Osteoblast (primary cell): Measurements from ENCODE around the gene RNASEH2B. TPM values are rescaled to one million over a fixed set of nuclear protein-coding genes. Genes with fewer than 3 reads are reported as not detected.

Experiments
- DNase-seq: peaks from one replicate; pipeline ENCODE4 v3.0.0; 2011; ENCODE audit warnings: low spot score, mixed read lengths; ENCODE audit not compliant: insufficient read length; ENCODE audit errors: missing footprints
- H2AFZ ChIP-seq: 2 replicates; pipeline ENCODE4 v1.6.0; 2011; ENCODE audit warnings: mild to moderate bottlenecking, low read length
- H3K27ac ChIP-seq: 2 replicates; pipeline ENCODE4 v1.5.1; 2011; ENCODE audit warnings: mild to moderate bottlenecking, low read depth, low read length, moderate library complexity
- H3K27me3 ChIP-seq: 2 replicates; pipeline ENCODE4 v1.6.0; 2012; ENCODE audit warnings: mild to moderate bottlenecking, control low read depth, inconsistent platforms, low read length, moderate library complexity; ENCODE audit not compliant: insufficient read depth
- H3K36me3 ChIP-seq: 2 replicates; pipeline ENCODE4 v1.5.1; 2011; ENCODE audit warnings: mild to moderate bottlenecking, low read length, control low read depth, moderate library complexity; ENCODE audit not compliant: insufficient read depth
- H3K4me1 ChIP-seq: 2 replicates; pipeline ENCODE4 v1.5.1; 2011; ENCODE audit warnings: mild to moderate bottlenecking, low read length, control low read depth, moderate library complexity; ENCODE audit not compliant: insufficient read depth
- H3K4me2 ChIP-seq: 2 replicates; pipeline ENCODE4 v1.6.0; 2011; ENCODE audit warnings: mild to moderate bottlenecking, low read length; ENCODE audit not compliant: insufficient read depth
- H3K4me3 ChIP-seq: fragments of 200-600 bp; sonication (generic); 3 replicates; pipeline ENCODE4 v1.5.1; 2012; ENCODE audit warnings: mild to moderate bottlenecking, low read length, inconsistent platforms; ENCODE audit not compliant: insufficient read depth
- H3K79me2 ChIP-seq: 2 replicates; pipeline ENCODE4 v1.6.0; 2012; ENCODE audit warnings: mild to moderate bottlenecking, low read length, control low read depth, inconsistent platforms; ENCODE audit not compliant: insufficient read depth
- H3K9me3 ChIP-seq: 2 replicates; pipeline ENCODE4 v1.5.1; 2011; ENCODE audit warnings: low read depth, low read length, control low read depth
- H4K20me1 ChIP-seq: 2 replicates; pipeline ENCODE4 v1.6.0; 2012; ENCODE audit warnings: mild to moderate bottlenecking, low read length, control low read depth; ENCODE audit not compliant: insufficient read depth
- total RNA-seq: library from RNA; depleted of rRNA; stranded (reverse); fragments of >200 nt; gene quantifications from 2 replicates; pipeline ENCODE4 v1.2.3, GENCODE V29; 2012
- TF ChIP-seq, protein P1 (sequence below): IDR thresholded peaks from 2 replicates; pipeline ENCODE4 v1.5.1; 2011; ENCODE audit warnings: mild to moderate bottlenecking, low read depth, low read length, moderate library complexity; ENCODE audit errors: extremely low read depth

RNASEH2B gene
- total RNA-seq, 1 donor: 47.4 TPM

DNA sequence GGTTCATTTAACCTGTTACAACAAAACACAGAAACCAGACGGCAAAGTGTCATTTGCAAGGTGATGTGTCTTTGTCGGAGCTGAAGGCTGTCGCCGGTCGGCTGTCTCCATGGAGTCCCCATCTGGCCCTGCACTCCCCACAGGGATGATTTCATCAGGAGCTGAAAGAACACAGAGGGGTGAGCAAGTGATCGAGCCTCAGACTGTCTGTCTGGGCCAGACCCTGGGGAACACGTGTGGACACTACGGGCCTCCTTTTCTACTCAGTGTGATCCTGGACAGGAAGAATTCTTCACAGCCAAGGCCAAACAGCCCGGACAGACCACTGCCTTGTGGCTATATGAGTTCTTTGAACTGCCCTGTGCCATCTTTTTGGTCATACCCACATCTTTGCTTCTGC is 85.1 kb downstream of the RNASEH2B start:
- H3K4me1 ChIP-seq: peaks cover 4% of the 10 kb centered on the region
- H3K27me3 ChIP-seq: peaks cover 21% of the 10 kb centered on the region
- TF ChIP-seq, protein P1, sequence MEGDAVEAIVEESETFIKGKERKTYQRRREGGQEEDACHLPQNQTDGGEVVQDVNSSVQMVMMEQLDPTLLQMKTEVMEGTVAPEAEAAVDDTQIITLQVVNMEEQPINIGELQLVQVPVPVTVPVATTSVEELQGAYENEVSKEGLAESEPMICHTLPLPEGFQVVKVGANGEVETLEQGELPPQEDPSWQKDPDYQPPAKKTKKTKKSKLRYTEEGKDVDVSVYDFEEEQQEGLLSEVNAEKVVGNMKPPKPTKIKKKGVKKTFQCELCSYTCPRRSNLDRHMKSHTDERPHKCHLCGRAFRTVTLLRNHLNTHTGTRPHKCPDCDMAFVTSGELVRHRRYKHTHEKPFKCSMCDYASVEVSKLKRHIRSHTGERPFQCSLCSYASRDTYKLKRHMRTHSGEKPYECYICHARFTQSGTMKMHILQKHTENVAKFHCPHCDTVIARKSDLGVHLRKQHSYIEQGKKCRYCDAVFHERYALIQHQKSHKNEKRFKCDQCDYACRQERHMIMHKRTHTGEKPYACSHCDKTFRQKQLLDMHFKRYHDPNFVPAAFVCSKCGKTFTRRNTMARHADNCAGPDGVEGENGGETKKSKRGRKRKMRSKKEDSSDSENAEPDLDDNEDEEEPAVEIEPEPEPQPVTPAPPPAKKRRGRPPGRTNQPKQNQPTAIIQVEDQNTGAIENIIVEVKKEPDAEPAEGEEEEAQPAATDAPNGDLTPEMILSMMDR: no peak
- no peak overlapping the region for H3K4me3 ChIP-seq
- H3K36me3 ChIP-seq: no peaks in the 10 kb centered on the region
- DNase-seq: no peak
- no peaks in the 10 kb centered on the region for H3K79me2 ChIP-seq
- no peaks in the 10 kb centered on the region for H3K9me3 ChIP-seq
- no peaks in the 10 kb centered on the region for H4K20me1 ChIP-seq
- no peak overlapping the region for H3K27ac ChIP-seq
- H2AFZ ChIP-seq: no peak overlapping the region
- H3K4me2 ChIP-seq: no peak overlapping the region

- Histone ChIP-seq H3K27ac (no peak overlapping the region), H3K9me3 (no peaks in the 10 kb centered on the region), H3K27me3 (peaks cover 17% of the 10 kb centered on the region), H3K79me2 (no peaks in the 10 kb centered on the region), H4K20me1 (no peaks in the 10 kb centered on the region), H3K4me3 (no peak overlapping the region), H3K36me3 (no peaks in the 10 kb centered on the region), H3K4me2 (no peak overlapping the region), H2AFZ (no peak overlapping the region), H3K4me1 (peaks cover 11% of the 10 kb centered on the region)
- TF ChIP-seq, protein P1: no peak
- DNase-seq: no peak
Observed at GRCh38 chr13:50995854-50996253, 86.3 kb downstream of the RNASEH2B start.

- Histone ChIP-seq H3K27me3 (peaks cover 22% of the 10 kb centered on the region), H2AFZ (no peak overlapping the region), H3K36me3 (no peaks in the 10 kb centered on the region), H3K4me2 (no peak overlapping the region), H4K20me1 (no peaks in the 10 kb centered on the region), H3K79me2 (no peaks in the 10 kb centered on the region), H3K27ac (no peak overlapping the region), H3K4me1 (peaks cover 11% of the 10 kb centered on the region), H3K4me3 (no peak overlapping the region), H3K9me3 (no peaks in the 10 kb centered on the region)
- TF ChIP-seq, protein P1: no peak
- no peak for DNase-seq
Observed at GRCh38 chr13:50998326-50998725, 88.7 kb downstream of the RNASEH2B start.

DNA sequence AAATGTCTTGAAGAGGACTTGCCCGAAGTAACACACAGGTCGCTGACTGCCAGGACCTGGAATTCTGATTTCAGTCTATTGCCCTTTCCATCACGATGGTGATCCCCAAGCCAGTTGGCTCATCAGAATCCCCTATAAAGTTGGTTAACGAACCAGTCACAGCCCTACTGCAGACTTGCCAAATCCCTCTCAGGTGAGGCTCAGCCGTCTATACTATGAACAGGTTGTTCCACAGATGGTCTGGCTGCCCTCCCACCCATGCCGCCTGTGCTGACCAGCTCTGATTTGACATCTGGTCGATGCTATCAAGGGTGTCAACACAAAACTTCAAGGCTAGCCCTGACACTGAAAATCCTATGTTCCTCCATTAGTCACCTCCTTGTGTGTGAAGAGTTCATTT is 90.0 kb downstream of the RNASEH2B start:
- H3K4me2 ChIP-seq: no peak overlapping the region
- H3K27ac ChIP-seq: no peak overlapping the region
- H2AFZ ChIP-seq: no peak overlapping the region
- peaks cover 29% of the 10 kb centered on the region for H3K27me3 ChIP-seq
- H3K4me3 ChIP-seq: no peak overlapping the region
- H4K20me1 ChIP-seq: no peaks in the 10 kb centered on the region
- TF ChIP-seq, protein P1: no peak
- no peaks in the 10 kb centered on the region for H3K79me2 ChIP-seq
- peaks cover 7% of the 10 kb centered on the region for H3K4me1 ChIP-seq
- no peak for DNase-seq
- no peaks in the 10 kb centered on the region for H3K9me3 ChIP-seq
- H3K36me3 ChIP-seq: no peaks in the 10 kb centered on the region
